GM21360 (cell line): ENCODE results near the gene AMN1.

ENCODE experiments used
- ATAC-seq: cut with Tn5 transposase; IDR thresholded peaks from one replicate; pipeline ENCODE4 v1.9.1; 2021; ENCODE audit warnings: mild to moderate bottlenecking, moderate library complexity; ENCODE audit not compliant: unreplicated experiment

AMN1 gene

DNA sequence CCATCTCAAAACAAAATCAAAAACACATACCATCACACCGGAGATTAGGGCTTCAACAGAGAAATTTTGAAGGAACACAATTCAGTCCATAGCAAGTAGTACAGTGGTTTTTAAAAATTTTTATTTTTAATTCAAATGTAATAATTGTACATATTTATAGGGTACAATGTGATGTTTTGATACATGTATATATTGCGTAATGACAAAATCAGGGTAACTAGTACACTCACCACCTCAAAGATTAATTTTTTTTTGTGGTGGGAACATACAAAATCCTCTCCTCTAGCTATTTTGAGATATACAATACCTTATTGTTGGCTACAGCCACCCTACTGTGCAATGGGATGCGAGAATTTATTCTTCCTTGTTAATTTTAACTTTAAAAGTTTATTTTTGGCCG is 95.4 kb downstream of the AMN1 start:
- ATAC-seq, result no peak

DNA sequence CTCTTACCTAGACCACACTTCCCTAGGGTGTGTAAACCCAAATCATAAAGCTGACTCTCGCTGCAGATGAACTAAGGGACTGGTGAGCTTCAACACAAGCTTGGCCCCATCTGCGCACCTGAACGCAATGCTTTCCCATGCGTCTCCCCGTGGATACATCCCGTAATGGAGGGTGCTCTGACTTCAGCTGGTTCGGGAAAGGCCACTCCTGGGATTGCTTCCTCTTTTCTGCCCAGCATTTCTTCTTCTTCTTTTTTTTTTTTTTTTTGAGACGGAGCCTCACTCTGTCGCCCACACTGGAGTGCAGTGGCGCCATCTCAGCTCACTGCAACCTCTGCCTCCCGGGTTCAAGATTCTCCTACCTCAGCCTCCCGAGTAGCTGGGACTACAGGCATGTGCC is 97.0 kb downstream of the AMN1 start:
- ATAC-seq, result no peak

DNA sequence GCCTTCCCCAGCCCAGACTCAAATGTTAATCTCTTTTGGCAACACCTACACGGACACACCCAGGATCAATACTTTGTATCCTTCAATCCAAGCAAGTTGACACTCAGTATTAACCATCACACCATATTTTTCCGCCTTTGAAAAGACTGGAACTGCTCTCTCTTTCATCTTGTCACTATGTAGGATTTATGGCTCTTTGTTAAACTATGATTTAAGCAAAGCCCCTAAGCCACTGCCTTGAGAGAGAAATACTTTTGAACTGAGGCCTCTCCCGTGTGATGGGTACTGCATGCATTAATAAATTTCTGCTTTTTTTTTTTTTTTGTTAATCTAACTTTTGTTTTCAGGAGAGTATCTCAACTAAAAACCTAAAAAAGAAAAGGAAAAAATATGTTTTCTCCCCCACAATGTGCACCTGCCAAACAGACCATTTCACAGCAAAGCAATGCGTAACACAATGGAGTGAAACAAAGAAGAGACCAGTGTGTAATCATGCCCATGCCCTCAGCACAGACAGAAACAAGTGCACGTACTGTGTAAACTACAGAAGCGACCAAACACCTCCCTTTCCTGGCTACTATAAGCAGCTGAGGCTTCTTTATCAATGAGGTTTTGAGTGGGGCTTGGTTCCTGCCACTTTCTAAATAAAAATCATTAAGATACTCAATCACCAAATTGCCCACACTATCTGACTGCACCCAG is 97.6 kb downstream of the AMN1 start:
- no peak for ATAC-seq

DNA sequence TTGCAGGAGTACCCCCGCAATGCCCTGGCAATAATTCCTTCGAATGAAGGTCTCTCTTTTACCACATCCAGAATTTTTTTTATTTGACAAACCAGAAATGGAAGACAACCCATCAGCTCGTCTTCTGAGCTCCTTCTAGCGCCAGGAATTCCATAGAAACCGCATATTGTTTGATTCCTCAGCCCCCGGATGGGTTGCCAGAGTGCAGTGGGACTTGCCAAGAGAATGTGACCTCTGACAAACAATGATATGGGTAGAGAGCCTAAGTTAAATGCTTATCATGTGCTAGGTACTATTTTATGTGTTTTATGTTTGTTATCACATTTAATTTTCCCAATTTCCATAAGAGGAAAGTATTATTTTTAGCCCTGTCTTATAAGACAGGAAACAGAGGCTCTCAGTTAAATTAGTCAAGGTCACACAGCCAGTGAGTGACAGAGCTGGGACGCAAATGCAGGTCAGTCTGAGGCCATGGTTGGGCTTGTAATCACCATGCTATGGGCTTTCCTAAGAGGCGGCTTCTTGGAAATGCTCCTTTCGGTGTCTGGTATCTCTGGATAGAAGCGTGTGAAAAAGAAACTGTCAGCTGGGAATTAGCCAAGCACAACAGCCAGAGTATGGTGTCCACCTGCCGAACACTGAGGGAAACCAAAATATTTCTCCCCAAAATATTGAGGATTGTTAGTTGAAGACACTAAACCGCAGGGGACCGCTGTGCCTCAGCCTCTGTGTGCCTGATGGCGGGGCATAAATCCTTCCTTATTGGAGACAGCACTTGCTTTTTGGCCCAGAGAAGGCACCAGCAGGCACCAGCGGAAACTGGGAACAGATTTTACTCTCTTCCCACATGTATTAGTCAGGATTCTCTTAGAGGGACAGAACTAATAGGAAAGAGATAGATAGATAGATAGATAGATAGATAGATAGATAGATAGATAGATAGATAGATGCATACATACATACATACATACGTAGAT is 98.8 kb downstream of the AMN1 start:
- no peak for ATAC-seq

DNA sequence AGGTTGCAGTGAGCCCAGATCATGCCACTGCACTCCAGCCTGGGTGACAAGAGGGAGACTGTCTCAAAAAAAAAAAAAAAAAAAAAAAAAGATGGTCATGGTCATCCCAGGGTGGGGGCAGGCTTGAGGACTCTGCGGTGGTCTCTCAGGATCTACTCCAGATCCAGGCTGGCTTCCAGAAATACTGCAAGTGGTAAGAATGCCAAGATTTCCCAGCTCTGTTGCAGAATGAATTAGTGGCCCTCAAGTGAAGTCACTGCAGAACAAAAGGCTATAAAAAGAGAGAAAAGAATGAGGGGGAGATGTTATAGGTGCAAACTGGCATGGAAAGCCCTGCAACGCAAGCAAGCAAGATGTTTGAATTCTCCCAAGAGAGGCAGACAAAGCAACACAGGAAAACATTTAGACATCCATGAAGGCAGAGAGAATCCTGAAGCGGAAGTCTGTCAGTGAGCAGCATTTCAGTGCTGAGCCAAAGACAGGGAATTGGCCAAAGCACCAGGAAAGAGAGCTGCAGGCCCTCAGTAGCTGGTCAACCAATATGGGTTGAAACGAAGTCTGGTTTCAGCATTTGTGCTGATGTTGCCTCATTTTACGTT is 101.3 kb downstream of the AMN1 start:
- ATAC-seq, result no peak

DNA sequence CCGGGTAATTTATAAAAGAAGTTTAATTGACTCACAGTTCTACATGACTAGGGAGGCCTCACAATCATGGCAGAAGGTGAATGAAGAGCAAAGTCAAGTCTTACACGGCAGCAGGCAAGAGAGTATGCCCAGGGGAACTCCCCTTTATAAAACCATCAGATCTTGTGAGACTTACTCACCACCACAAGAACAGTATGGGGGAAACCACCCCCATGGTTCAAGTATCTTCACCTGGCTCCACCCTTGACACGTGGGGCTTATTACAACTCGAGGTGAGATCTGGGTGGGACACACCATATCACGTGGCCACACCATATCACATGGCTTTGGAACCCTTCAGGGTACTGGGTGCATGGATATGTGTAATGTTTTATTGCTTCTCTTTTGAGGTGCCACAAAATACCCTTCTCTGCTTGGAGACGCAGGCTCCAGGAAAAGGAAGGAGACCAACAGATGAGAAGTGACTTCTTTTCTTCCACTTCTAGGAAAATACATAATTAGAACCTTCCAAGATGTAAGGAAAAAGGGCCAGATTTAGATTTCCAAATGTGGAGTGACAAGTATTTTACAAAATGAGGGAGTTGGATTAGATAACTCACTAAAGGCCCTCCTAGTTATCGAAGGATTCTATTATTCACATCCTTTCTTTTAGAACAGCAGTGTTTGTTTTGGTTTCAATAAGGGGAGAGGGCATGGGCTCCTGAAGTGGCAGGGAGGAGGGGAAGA is 102.4 kb downstream of the AMN1 start:
- no peak for ATAC-seq

DNA sequence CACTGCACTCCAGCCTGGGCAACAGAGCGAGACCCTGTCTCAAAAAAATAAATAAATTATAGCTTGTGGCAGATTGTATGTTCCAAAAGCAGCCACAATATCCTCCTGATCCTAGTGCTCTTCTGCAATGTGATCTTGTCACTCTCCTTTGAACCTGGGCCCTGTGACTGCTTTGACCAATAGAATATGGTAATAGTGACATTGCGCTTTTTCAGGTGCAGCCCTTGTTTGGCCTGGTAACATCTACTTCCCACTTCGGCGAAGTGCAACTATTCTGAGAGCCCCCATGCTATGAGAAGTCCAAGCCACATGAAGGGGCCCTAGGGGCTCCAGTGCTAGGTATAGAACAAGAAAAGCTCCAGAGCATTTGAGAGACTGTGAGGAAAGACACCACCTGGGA is 106.8 kb downstream of the AMN1 start:
- no peak for ATAC-seq
